GM23338 (cell line): ENCODE measurements around the gene SRSF1.

Source experiments
- CTCF ChIP-seq, 2 experiments: fragments of 200-600 bp in 1 of 2; sonication (generic) in 1 of 2; conservative IDR thresholded peaks; 2 replicates each; pipeline versions ENCODE4 v1.5.1 to v1.6.1; 2016 to 2017; ENCODE audit warnings: antibody characterized with exemption in 2 of 2, low read depth in 2 of 2, mild to moderate bottlenecking in 2 of 2, moderate library complexity in 1 of 2
- EZH2 ChIP-seq: fragments of 200-600 bp; sonication (generic); IDR thresholded peaks from one replicate; pipeline ENCODE4 v1.8.0; 2017; ENCODE audit warnings: antibody characterized with exemption, mild to moderate bottlenecking, low read depth; ENCODE audit not compliant: unreplicated experiment
- EZH2phosphoT487 ChIP-seq: fragments of 200-600 bp; sonication (generic); IDR thresholded peaks from one replicate; pipeline ENCODE4 v1.8.1; 2018; ENCODE audit warnings: antibody characterized with exemption; ENCODE audit not compliant: unreplicated experiment
- POLR2AphosphoS5 ChIP-seq: IDR thresholded peaks from 2 replicates; pipeline ENCODE4 v1.6.1; 2016; ENCODE audit warnings: antibody characterized with exemption, low read depth
- REST ChIP-seq: IDR thresholded peaks from one replicate; pipeline ENCODE4 v1.6.1; 2018; ENCODE audit warnings: antibody characterized with exemption; ENCODE audit not compliant: unreplicated experiment
- STAT1 ChIP-seq: IDR thresholded peaks from one replicate; pipeline ENCODE4 v1.6.1; 2016; ENCODE audit warnings: antibody characterized with exemption; ENCODE audit not compliant: unreplicated experiment
- ZNF114 ChIP-seq: fragments of 250-450 bp; sonication (Bioruptor Pico); IDR thresholded peaks from 2 replicates; pipeline ENCODE4 v1.5.0; 2020; ENCODE audit warnings: mild to moderate bottlenecking, moderate library complexity
- ZNF462 ChIP-seq: fragments of 250-450 bp; sonication (Bioruptor Pico); IDR thresholded peaks from 2 replicates; pipeline ENCODE4 v1.5.0; 2020; ENCODE audit warnings: mild to moderate bottlenecking, moderate library complexity

GRCh38 chr17:57990037-57990436, 17.0 kb downstream of the SRSF1 start:
- no peak for TF ChIP-seq CTCF (conservative IDR thresholded peaks at IDR 0.05; ENCODE audit: low read depth in 2 of 2)
- TF ChIP-seq POLR2AphosphoS5, result no peak
- TF ChIP-seq EZH2phosphoT487, result no peak
- TF ChIP-seq REST, result no peak
- TF ChIP-seq EZH2, result no peak
- no peak for TF ChIP-seq ZNF114 (CRISPR knock-in tag)
- no peak for TF ChIP-seq ZNF462 (CRISPR knock-in tag)
- no peak for TF ChIP-seq STAT1
